ENCODE data around the gene SEC14L1.

The SEC14L1 gene

GRCh38 chr17:77164483-77165091 is 23.8 kb downstream of the SEC14L1 start:
- DNase-seq = no peak

- no peak for DNase-seq
These were observed 24.8 kb downstream of the SEC14L1 start for GRCh38 chr17:77165577-77165976.

GRCh38 chr17:77167472-77168306 is 26.9 kb downstream of the SEC14L1 start:
- no peak for DNase-seq

- no peak for DNase-seq
These were observed 32.3 kb downstream of the SEC14L1 start for GRCh38 chr17:77173104-77173503.

- DNase-seq = no peak
These were observed 34.3 kb downstream of the SEC14L1 start for GRCh38 chr17:77174928-77175661.

GRCh38 chr17:77177002-77177741 is 36.4 kb downstream of the SEC14L1 start:
- DNase-seq = no peak

GRCh38 chr17:77178050-77178449 is 37.3 kb downstream of the SEC14L1 start:
- DNase-seq = no peak

GRCh38 chr17:77178563-77178962 is 37.8 kb downstream of the SEC14L1 start:
- no peak for DNase-seq

- DNase-seq = no peak
These were observed 40.0 kb downstream of the SEC14L1 start for GRCh38 chr17:77180503-77181357.

GRCh38 chr17:77182205-77183172 is 41.7 kb downstream of the SEC14L1 start:
- no peak for DNase-seq

GRCh38 chr17:77184474-77184873 is 43.7 kb downstream of the SEC14L1 start:
- DNase-seq = no peak

- no peak for DNase-seq
These were observed 44.4 kb downstream of the SEC14L1 start for GRCh38 chr17:77185137-77185536.

GRCh38 chr17:77186141-77186604 is 45.4 kb downstream of the SEC14L1 start:
- DNase-seq = peak; percentile 80

- DNase-seq = no peak
These were observed 47.6 kb downstream of the SEC14L1 start for GRCh38 chr17:77188084-77189066.

GRCh38 chr17:77189148-77189547 is 48.4 kb downstream of the SEC14L1 start:
- peak; percentile 68 for DNase-seq

- no peak for DNase-seq
These were observed 49.8 kb downstream of the SEC14L1 start for GRCh38 chr17:77190576-77190975.

GRCh38 chr17:77191244-77191643 is 50.5 kb downstream of the SEC14L1 start:
- DNase-seq = no peak

- no peak for DNase-seq
These were observed 52.9 kb downstream of the SEC14L1 start for GRCh38 chr17:77193653-77194052.

GRCh38 chr17:77194179-77194578 is 53.4 kb downstream of the SEC14L1 start:
- no peak for DNase-seq
